MM.1S (cell line): ENCODE measurements around the gene NT5C3A.
"Not testable (repeated sequence)": the region's sequence is repeated elsewhere in the genome, so short reads cannot be mapped to it uniquely, and the experiment has no call there.

ENCODE experiments used
- EZH2 ChIP-seq: fragments of 300-600 bp; sonication (generic); optimal IDR thresholded peaks from 2 replicates; pipeline ENCODE3; 2017; ENCODE audit warnings: low read depth, mild to moderate bottlenecking, antibody characterized with exemption, low read length, mixed read lengths
- EZH2phosphoT487 ChIP-seq: fragments of 300-600 bp; sonication (generic); IDR thresholded peaks from 2 replicates; pipeline ENCODE4 v1.6.1; 2018; ENCODE audit warnings: antibody characterized with exemption, low read length
- TF ChIP-seq, protein P1 (sequence below): fragments of 300-600 bp; sonication (generic); IDR thresholded peaks from 2 replicates; pipeline ENCODE4 v1.5.1; 2016; ENCODE audit warnings: antibody characterized with exemption, low read length, mixed read lengths

DNA sequence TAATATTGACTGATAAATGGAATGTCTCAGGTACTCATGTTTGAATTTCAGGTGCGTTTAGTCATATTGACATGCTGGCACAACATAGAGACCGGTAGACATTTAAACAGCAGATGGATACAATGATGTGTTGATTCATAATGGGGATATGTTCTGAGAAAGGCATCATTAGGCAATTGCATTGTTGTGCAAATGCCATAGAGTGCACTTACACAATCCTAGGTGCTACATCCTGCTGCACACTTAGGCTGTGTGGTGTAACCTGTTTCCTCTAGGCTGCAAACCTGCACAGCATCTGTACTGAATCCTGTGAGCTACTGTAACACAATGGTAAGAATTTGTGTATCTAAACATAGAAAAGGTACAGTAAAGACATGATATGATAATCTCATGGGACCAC, 85.4 kb downstream of the NT5C3A start:
- TF ChIP-seq, protein P1, sequence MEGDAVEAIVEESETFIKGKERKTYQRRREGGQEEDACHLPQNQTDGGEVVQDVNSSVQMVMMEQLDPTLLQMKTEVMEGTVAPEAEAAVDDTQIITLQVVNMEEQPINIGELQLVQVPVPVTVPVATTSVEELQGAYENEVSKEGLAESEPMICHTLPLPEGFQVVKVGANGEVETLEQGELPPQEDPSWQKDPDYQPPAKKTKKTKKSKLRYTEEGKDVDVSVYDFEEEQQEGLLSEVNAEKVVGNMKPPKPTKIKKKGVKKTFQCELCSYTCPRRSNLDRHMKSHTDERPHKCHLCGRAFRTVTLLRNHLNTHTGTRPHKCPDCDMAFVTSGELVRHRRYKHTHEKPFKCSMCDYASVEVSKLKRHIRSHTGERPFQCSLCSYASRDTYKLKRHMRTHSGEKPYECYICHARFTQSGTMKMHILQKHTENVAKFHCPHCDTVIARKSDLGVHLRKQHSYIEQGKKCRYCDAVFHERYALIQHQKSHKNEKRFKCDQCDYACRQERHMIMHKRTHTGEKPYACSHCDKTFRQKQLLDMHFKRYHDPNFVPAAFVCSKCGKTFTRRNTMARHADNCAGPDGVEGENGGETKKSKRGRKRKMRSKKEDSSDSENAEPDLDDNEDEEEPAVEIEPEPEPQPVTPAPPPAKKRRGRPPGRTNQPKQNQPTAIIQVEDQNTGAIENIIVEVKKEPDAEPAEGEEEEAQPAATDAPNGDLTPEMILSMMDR: not testable (repeated sequence)
- TF ChIP-seq EZH2, EZH2phosphoT487: not testable (repeated sequence)
